HEK293T (cell line): ENCODE measurements around the gene CD79B.

Experiments used
- NFRKB ChIP-seq: fragments of 450-650 bp; IDR thresholded peaks from 2 replicates; pipeline ENCODE4 v1.6.1; 2016; ENCODE audit warnings: mild to moderate bottlenecking, moderate library complexity
- SUZ12 ChIP-seq: fragments of 450-650 bp; IDR thresholded peaks from 2 replicates; pipeline ENCODE4 v1.6.1; 2016; ENCODE audit warnings: mild to moderate bottlenecking

DNA sequence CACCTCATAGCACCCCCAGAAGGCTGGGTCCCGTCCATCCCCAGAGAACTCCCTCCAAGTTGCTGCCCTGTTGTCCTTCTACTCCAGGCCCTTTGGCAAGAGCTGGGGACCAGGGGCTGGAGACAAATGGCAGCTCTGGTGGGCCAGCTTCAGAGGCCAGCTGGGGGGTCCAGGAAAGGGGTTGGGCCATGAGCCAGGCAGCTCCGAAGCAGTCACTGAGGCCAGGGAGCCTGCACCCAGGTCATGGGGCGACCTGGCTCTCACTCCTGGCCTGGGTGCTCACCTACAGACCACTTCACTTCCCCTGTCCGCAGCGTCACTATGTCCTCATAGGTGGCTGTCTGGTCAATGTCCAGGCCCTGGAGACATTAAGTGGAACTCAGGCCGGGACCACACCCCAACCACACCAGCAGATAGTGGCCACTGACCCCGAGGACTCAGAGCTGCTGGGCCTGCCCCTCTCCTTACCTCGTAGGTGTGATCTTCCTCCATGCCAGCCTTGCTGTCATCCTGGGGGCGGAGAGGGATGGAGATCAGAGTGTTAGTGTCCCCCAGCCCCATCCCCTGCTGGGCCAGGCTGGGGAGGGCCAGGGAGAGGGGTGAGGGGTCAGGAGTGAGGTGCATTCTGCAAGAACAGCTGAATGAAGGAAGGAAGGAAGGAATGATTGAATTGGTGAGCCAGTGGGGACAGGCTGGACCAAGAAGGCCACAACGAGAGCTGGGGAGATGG lies 3.0 kb downstream of the CD79B start:
- TF ChIP-seq NFRKB, result no peak
- no peak for TF ChIP-seq SUZ12
